OCI-LY1 (cell line): ENCODE measurements around the gene FFAR2.

Source experiments
- H2AFZ ChIP-seq: fragments of 200-600 bp; sonication (generic), shearing (Covaris generic); 2 replicates; pipeline ENCODE4 v1.6.0; 2014; ENCODE audit warnings: antibody characterized with exemption, mild to moderate bottlenecking, low read length
- H3F3A ChIP-seq: fragments of 200-600 bp; sonication (generic), shearing (Covaris generic); 2 replicates; pipeline ENCODE4 v1.6.0; 2014; ENCODE audit warnings: mild to moderate bottlenecking, antibody characterized with exemption, low read length, moderate library complexity; ENCODE audit not compliant: insufficient read depth
- H3K27ac ChIP-seq: fragments of 200-600 bp; sonication (generic); 2 replicates; pipeline ENCODE4 v1.5.1; 2014; ENCODE audit warnings: low read length, mixed run types, mild to moderate bottlenecking, low read depth; ENCODE audit not compliant: poor library complexity, severe bottlenecking
- H3K27me3 ChIP-seq: fragments of 200-600 bp; sonication (generic); 2 replicates; pipeline ENCODE4 v1.6.0; 2014; ENCODE audit warnings: antibody characterized with exemption, mild to moderate bottlenecking, low read length, moderate library complexity; ENCODE audit not compliant: insufficient read depth
- H3K36me3 ChIP-seq: fragments of 200-600 bp; sonication (generic); 2 replicates; pipeline ENCODE4 v1.6.1; 2014; ENCODE audit warnings: mild to moderate bottlenecking, antibody characterized with exemption, low read length, moderate library complexity, mixed read lengths; ENCODE audit not compliant: insufficient read depth
- H3K4me1 ChIP-seq: fragments of 200-600 bp; sonication (generic); 2 replicates; pipeline ENCODE4 v1.5.1; 2014; ENCODE audit warnings: mild to moderate bottlenecking, low read length, moderate library complexity; ENCODE audit not compliant: insufficient read depth, severe bottlenecking
- H3K4me2 ChIP-seq: fragments of 200-600 bp; sonication (generic), shearing (Covaris generic); 2 replicates; pipeline ENCODE4 v1.6.1; 2014; ENCODE audit warnings: low read length
- H3K4me3 ChIP-seq: fragments of 200-600 bp; sonication (generic); 2 replicates; pipeline ENCODE4 v1.5.1; 2014; ENCODE audit warnings: low read length, low read depth, mild to moderate bottlenecking, mixed read lengths; ENCODE audit not compliant: poor library complexity, severe bottlenecking
- H3K79me2 ChIP-seq: fragments of 200-600 bp; shearing (Covaris generic); 2 replicates; pipeline ENCODE4 v1.6.1; 2016; ENCODE audit warnings: mixed run types, low read length, mixed read lengths; ENCODE audit not compliant: insufficient read depth
- H3K9ac ChIP-seq: fragments of 200-600 bp; sonication (generic), shearing (Covaris generic); 2 replicates; pipeline ENCODE4 v1.6.1; 2014; ENCODE audit warnings: mild to moderate bottlenecking, low read length, mixed read lengths
- H3K9me2 ChIP-seq: fragments of 200-600 bp; sonication (generic), shearing (Covaris generic); 2 replicates; pipeline ENCODE4 v1.6.1; 2014; ENCODE audit warnings: low read depth, mild to moderate bottlenecking, low read length, mixed read lengths
- H3K9me3 ChIP-seq: fragments of 200-600 bp; shearing (Covaris generic); 2 replicates; pipeline ENCODE4 v1.6.1; 2014; ENCODE audit warnings: low read length, mixed read lengths
- H4K20me1 ChIP-seq: fragments of 200-600 bp; sonication (generic), shearing (Covaris generic); 2 replicates; pipeline ENCODE4 v1.6.0; 2016; ENCODE audit warnings: mild to moderate bottlenecking, low read length; ENCODE audit not compliant: insufficient read depth
- CTCF ChIP-seq: fragments of 200-600 bp; sonication (generic), shearing (Covaris generic); IDR thresholded peaks from 2 replicates; pipeline ENCODE4 v1.5.1; 2017; ENCODE audit warnings: mild to moderate bottlenecking, antibody characterized with exemption, low read length, moderate library complexity, mixed read lengths
- EZH2 ChIP-seq: fragments of 200-600 bp; sonication (generic), shearing (Covaris generic); IDR thresholded peaks from 2 replicates; pipeline ENCODE4 v1.8.0; 2017; ENCODE audit warnings: borderline replicate concordance, mixed run types, mild to moderate bottlenecking, antibody characterized with exemption, low read length, moderate library complexity, mixed read lengths

Gene FFAR2

GRCh38 chr19:35457173-35457572, 9.1 kb downstream of the FFAR2 start:
- Histone ChIP-seq H3K27ac (no peak overlapping the region), H3K9ac (no peak overlapping the region)

GRCh38 chr19:35458192-35458591, 10.1 kb downstream of the FFAR2 start:
- Histone ChIP-seq H3K4me3 (no peak overlapping the region), H3K4me2 (no peak overlapping the region), H4K20me1 (no peaks in the 10 kb centered on the region), H2AFZ (no peak overlapping the region), H3K27me3 (peaks cover 11% of the 10 kb centered on the region; the same call in 1 of the 2 replicates), H3K9ac (no peak overlapping the region), H3K79me2 (no peaks in the 10 kb centered on the region), H3K4me1 (no peaks in the 10 kb centered on the region), H3K27ac (no peak overlapping the region), H3K9me3 (no peaks in the 10 kb centered on the region), H3K36me3 (no peaks in the 10 kb centered on the region), H3F3A (no peaks in the 10 kb centered on the region), H3K9me2 (no peaks in the 10 kb centered on the region)
- TF ChIP-seq EZH2 = no peak
- TF ChIP-seq CTCF = no peak

More at GRCh38 chr19:35457173-35457572, 9.1 kb downstream of the FFAR2 start:
- Histone ChIP-seq H3F3A (no peaks in the 10 kb centered on the region), H4K20me1 (no peaks in the 10 kb centered on the region), H3K9me3 (no peaks in the 10 kb centered on the region), H3K4me3 (no peak overlapping the region), H3K4me1 (no peaks in the 10 kb centered on the region), H3K9me2 (no peaks in the 10 kb centered on the region), H3K79me2 (no peaks in the 10 kb centered on the region), H3K36me3 (no peaks in the 10 kb centered on the region), H3K4me2 (no peak overlapping the region), H3K27me3 (peaks cover 4% of the 10 kb centered on the region; the same call in 1 of the 2 replicates), H2AFZ (no peak overlapping the region)
- TF ChIP-seq EZH2 (no peak), CTCF (no peak)

GRCh38 chr19:35458731-35459391, 10.8 kb downstream of the FFAR2 start:
- Histone ChIP-seq H3K27me3 (peaks cover 11% of the 10 kb centered on the region; the same call in 1 of the 2 replicates), H3K4me2 (no peak overlapping the region), H3K4me1 (no peaks in the 10 kb centered on the region), H3K9me3 (no peaks in the 10 kb centered on the region), H3K27ac (no peak overlapping the region), H4K20me1 (no peaks in the 10 kb centered on the region), H3K36me3 (no peaks in the 10 kb centered on the region), H3K9ac (no peak overlapping the region), H3K4me3 (no peak overlapping the region), H3F3A (no peaks in the 10 kb centered on the region), H2AFZ (no peak overlapping the region), H3K9me2 (no peaks in the 10 kb centered on the region), H3K79me2 (no peaks in the 10 kb centered on the region)
- TF ChIP-seq EZH2 (no peak), CTCF (no peak)
